ENCODE results near the gene CLCC1.

DNA sequence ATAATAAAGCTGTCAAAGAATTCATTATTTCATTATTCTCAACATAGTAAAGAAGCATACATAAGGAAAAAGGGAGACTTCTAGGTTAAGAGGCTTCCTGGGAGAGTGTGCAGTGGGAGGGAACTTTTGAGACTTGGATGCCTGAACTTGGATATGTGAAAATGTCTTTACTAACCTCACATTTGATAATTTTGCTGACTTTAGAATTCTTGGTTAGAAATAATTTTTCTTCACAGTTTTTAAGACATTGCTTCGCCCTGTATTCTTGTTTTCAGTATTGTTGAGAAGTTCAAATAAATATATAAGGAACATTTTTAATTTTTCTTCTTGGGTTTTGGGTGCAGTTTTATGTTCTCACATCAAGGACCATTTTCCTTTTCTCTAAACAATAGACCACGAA is 46.5 kb downstream of the CLCC1 start:
- TF ChIP-seq POLR2A (IDR thresholded peaks at IDR 0.05) = no peak
- TF ChIP-seq, protein P1, sequence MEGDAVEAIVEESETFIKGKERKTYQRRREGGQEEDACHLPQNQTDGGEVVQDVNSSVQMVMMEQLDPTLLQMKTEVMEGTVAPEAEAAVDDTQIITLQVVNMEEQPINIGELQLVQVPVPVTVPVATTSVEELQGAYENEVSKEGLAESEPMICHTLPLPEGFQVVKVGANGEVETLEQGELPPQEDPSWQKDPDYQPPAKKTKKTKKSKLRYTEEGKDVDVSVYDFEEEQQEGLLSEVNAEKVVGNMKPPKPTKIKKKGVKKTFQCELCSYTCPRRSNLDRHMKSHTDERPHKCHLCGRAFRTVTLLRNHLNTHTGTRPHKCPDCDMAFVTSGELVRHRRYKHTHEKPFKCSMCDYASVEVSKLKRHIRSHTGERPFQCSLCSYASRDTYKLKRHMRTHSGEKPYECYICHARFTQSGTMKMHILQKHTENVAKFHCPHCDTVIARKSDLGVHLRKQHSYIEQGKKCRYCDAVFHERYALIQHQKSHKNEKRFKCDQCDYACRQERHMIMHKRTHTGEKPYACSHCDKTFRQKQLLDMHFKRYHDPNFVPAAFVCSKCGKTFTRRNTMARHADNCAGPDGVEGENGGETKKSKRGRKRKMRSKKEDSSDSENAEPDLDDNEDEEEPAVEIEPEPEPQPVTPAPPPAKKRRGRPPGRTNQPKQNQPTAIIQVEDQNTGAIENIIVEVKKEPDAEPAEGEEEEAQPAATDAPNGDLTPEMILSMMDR (IDR thresholded peaks at IDR 0.05) = no peak
